IPS-18c (cell line): ENCODE measurements around the gene SHISA2.

ENCODE experiments used
- H3K4me3 ChIP-seq: 2 replicates; pipeline ENCODE4 v1.7.0; 2013; ENCODE audit warnings: low read depth, mild to moderate bottlenecking, low read length, moderate library complexity; ENCODE audit not compliant: insufficient read depth
- H3K9me3 ChIP-seq: one replicate; pipeline ENCODE4 v1.6.1; 2013; ENCODE audit warnings: mild to moderate bottlenecking, low read length, moderate library complexity; ENCODE audit not compliant: control insufficient read depth, insufficient read depth

The SHISA2 gene

DNA sequence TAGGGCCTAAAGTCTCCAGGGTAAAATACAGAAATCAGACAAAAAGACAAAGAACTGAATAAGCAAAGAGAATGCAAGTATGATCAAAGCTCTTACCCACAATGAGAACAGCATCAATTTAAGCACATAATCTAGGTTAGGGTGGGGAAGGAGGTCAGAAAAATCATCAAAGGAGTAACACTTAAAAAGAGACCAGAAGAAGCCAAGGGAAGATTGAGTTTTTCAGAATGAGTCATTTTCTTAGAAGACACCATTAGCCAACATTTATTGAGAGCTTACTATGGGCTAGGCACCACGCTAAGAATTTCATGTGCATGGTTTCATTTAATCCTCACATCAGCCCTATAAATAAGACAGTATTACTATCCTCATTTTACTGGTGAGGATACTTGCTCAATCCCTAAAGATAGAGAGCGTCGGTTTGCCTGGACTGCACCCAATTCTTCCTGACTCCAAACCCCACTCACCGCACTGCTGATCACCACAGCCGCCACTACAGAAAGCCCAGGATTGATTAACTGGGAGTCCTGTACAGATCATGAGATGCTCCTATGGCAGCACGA is 1.7 kb upstream of the SHISA2 start:
- no peaks in the 10 kb centered on the region for H3K9me3 ChIP-seq
- no peak overlapping the region for H3K4me3 ChIP-seq

DNA sequence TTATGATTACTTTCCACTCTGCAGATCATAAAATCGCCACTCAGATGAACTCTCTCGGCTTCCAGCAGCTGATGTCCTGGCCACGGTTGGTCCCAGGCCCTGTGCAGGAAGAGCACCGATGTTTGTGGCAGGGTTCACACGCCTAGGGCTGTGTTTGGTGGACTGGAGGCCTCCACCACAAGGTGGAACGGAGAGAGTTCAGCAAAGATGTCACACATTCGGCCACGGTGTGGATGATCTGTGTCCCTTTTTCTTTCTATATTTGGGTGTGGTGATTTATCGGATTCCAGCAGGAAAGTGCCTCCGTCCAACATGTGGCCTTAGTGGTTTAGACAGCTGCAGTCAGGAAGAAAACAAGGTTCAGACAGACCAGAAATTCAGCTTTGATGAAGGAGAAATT is 521 bp upstream of the SHISA2 start:
- Histone ChIP-seq H3K9me3 (no peaks in the 10 kb centered on the region), H3K4me3 (peak overlapping the region; percentile 11; the same call in 1 of the 2 replicates)

DNA sequence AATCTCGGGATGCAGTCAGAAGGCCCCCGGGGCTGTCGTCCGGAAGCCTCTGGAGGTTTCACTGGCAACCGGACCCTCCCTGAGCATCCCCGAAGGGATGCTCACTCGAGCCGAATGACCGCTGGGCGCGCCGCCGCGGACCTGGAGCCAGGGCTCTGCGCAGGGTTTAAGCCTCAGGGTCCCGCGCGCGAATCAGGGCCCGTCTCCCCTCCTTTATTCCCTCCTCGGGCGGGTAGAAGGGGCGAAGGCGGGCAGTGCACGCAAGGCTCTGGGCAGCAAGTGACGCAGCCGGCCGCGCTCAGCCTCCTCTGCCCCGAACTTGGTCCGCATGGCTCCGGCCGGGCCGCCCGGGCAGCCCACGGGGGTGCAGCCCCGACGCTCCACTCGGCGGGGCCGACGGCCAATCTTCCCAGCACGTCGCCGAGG is 572 bp downstream of the SHISA2 start:
- H3K4me3 ChIP-seq, result peak overlapping the region; percentile 62
- no peaks in the 10 kb centered on the region for H3K9me3 ChIP-seq

DNA sequence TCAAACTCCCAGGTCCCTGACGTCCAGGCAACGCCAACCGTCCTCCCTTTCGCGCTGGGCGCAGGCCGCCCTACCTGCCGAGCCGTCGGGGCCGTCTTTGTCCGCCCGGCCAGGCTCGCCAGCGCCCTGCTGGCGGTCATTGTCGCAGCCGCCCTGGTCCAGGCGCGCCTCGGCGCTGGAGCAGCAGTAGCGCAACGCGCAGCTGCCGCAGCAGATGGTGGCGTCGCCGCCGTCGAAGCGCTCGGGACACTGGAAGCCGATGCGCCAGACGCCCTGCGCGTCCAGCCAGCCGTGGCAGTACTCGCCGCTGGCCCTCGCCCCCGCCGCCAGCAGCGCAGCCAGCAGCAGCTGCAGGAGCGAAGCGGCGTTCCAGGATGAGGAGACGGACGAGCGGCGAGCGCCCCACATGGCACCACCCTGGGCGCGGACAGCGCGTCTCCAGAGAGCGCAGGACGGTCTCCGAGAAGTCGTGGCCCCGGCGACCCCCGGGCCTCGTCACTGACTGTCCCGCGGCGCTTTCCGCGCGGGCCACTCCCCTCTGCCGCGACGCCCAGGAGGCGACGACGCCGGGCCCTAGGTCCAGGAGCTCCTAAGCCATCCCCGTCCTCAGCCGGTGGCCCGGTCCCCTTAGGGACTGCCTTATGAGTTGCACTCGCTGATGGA is 1.1 kb downstream of the SHISA2 start:
- H3K9me3 ChIP-seq, result no peaks in the 10 kb centered on the region
- H3K4me3 ChIP-seq, result peak overlapping the region; percentile 62

DNA sequence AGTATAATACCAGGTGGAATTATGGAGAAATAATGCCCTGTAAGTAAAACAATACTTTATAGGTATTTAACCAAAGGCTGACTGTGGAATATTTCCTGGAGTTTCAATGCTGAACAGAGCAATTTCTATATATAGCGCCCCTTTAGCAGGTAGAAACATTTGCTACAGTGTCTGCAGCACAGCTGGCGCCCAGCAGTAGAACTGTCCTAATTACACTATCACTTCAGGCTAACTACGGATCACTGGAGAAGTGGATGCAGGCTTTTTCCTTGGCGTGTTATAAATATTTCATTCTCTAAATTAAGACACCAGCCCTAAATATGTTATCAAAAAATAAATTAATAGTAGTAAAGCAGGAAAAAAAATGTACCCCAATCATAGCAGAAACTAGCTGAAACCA is 3.1 kb downstream of the SHISA2 start:
- H3K9me3 ChIP-seq, result no peaks in the 10 kb centered on the region
- no peak overlapping the region for H3K4me3 ChIP-seq

DNA sequence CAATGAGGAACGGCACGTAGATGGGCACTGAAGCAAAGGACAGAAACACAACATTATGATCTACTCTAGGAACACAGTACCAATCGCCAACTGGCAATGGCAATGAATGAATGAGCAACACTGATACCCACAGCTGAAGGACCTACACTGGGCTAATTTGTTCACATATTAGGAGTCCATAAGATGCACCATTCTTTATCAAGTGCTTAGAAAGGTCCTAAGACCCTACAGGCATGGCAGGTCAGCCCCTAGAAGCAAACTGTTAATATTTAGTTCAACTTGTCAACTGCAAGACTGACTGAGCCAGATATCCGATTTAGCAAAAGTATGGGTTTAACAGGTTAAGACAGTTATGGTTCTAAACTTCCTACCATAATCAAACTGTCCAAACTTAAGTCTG is 4.8 kb downstream of the SHISA2 start:
- Histone ChIP-seq H3K4me3 (no peak overlapping the region), H3K9me3 (no peaks in the 10 kb centered on the region)

DNA sequence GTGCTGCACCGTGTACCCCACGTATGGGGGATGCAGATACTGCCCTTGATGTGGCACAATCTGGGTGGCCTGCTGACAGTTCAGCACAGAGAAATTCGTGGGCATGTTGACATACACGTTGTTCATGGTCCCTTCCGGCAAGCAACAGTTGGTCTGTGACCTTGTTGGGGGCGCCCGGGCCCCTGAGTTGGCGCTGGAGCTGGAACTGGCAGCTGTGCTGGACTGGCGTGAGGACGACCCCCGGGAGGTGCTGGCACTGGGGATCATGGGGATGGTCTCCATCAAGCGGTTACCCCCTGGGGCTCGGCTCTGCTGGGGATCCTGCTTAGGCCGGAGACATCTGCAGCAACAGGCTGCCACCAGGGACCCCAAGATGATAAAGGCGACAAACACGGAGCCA is 5.2 kb downstream of the SHISA2 start:
- Histone ChIP-seq H3K4me3 (no peak overlapping the region), H3K9me3 (no peaks in the 10 kb centered on the region)

DNA sequence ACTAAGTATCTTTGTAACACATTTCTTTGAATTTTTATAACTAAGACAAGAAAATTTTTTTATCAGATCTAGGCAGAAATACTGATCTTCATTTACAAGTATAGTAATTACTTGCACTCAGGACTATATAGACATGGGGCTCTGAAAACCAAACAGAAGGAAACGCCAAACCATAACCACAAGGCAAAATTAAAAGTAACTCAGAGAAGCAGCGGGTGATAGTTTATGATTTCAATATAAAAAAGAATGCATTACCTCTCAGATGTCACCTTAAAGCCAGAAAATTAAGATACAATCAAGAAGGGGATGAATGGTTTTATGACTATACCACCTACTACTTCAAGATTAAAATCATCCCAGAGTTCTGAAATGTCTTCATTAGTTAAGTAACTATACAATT is 6.7 kb downstream of the SHISA2 start:
- no peak overlapping the region for H3K4me3 ChIP-seq
- no peaks in the 10 kb centered on the region for H3K9me3 ChIP-seq

DNA sequence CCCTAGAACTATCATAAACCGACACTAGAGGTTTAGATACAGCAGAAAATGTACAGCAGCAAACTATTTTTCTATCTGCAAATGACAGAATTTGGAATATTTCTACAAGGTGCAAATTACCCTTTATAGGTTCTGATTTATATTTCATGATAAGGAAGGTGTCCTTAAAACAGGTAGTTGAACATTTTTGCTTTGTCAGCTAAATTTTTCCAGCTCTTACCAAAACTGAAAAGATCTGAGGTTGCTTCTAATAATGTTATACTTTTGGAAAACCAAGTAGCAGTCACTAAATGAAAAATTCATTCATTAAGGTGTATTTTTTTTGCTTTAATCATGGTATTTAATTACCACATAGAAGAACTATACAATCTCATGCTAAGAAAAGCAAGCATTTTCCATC is 9.0 kb downstream of the SHISA2 start:
- Histone ChIP-seq H3K9me3 (no peaks in the 10 kb centered on the region), H3K4me3 (no peak overlapping the region)

DNA sequence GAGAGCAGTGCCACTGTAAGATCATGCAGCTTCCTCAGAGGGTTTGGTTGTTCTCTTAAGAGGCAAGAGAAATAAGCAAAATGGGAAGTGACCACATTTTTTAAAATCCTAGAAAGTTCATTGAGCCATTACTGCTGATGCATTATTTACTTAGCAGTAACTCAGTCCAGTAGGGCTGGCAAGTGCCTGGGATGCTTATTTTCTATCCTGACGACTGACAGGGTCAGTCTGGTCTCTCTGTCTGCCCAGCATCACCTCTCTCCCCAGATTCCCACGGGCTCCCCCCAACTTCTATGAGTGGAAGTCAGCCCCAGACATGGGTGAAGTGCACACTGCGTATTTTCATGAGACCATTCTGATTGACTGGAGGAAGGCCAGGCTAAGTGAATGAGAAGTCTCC is 10.4 kb downstream of the SHISA2 start:
- Histone ChIP-seq H3K4me3 (no peak overlapping the region), H3K9me3 (no peaks in the 10 kb centered on the region)

DNA sequence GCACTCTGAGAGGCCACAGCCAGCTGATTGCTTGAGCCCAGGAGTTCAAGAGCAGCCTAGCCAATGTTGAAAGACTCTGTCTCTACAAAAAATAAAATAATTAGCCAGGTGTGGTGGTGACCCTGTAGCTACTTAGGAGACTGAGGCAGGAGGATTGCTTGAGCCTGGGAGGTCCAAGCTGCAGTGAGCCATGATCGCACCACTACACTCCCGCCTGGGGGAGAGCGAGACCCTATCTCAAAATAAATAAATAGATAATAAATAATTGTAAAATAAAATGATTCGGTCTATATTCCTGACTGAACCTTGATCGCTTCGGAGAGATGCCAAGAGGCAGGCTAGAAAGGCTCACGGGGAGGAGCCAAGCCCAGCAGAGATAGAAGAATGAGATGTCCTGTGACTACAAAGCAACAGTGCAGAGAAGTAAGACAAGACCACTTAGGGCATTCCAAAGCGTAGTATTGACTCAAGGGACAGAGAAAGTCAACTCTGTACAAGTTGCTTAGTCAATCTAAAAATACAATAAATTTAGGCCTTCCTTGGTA is 12.8 kb downstream of the SHISA2 start:
- Histone ChIP-seq H3K4me3 (no peak overlapping the region), H3K9me3 (no peaks in the 10 kb centered on the region)

DNA sequence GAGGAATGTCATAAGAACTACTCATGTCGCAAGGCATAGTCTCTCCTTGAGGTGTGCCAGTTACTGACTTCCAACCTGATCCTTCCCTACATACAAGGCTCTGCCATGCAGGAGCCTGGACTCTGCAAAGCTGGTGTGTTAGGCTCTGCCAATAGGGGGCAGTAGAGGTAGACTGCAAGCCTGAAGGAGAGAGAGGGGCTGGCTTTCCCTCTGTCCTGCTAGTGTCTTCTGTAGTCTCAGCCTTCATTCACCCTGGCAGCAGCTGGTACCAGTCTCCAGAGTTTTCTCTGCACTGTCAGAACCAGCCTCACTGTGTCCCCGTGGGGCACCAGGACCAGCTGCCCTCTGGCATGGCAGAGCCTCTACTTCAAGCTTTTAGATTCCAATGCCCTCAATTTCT is 14.5 kb downstream of the SHISA2 start:
- Histone ChIP-seq H3K9me3 (no peaks in the 10 kb centered on the region), H3K4me3 (no peak overlapping the region)

DNA sequence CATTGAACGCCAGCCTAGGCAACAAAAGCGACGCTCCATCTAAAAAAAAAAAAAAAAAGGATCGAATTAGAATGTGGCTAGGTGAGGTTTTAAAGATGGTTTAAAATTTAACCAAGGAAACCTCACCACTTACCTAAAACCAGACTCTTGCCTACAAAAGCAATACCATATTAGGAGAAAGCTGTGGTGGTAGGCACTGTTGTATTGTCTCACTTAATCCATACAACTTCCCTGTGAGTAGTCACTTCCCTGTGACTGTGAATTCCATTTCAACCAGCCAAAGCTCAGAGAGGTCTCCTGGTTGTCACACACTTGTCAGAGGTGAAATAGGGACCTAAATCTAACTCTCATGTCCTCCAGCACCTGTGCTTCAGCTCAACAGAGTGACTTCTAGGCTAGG is 15.4 kb downstream of the SHISA2 start:
- Histone ChIP-seq H3K4me3 (no peak overlapping the region), H3K9me3 (no peaks in the 10 kb centered on the region)

DNA sequence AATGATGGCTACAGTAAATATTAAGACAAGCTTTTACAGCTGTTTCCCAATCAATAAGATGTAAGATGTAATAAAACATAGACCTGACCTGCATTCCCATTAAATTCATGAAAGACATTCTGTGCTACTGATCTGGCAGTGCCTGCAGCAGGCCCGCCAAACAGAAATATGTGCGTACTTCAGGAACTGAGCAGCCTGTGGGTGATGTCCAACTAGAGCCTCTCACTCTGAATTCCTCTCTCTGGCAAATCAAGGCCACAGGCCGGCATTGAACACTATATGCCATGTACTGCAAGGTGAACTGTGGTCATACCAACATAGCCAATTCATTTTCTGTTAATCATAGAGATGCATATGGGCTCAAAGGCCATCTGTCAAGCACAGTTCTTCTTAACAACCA is 17.8 kb downstream of the SHISA2 start:
- Histone ChIP-seq H3K4me3 (no peak overlapping the region), H3K9me3 (no peaks in the 10 kb centered on the region)

DNA sequence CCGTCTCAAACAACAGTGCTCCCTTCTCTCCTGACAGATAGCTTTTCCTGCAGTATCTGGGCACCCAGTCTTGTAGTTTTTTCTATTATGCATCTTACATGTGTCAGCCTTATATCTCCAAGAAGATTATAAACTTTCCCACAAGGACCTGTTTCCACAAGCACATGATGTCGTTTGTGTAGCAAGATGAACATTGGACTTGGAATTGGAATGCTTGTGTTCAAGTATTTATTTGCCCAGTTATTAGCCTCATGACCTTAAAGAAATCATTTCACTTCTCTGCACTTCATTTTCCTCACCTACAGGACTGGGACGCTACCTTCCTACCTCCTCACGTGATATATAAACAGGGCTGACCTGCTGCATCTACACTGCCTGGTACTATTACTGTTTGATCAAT is 21.5 kb downstream of the SHISA2 start:
- Histone ChIP-seq H3K4me3 (no peak overlapping the region), H3K9me3 (no peaks in the 10 kb centered on the region)

DNA sequence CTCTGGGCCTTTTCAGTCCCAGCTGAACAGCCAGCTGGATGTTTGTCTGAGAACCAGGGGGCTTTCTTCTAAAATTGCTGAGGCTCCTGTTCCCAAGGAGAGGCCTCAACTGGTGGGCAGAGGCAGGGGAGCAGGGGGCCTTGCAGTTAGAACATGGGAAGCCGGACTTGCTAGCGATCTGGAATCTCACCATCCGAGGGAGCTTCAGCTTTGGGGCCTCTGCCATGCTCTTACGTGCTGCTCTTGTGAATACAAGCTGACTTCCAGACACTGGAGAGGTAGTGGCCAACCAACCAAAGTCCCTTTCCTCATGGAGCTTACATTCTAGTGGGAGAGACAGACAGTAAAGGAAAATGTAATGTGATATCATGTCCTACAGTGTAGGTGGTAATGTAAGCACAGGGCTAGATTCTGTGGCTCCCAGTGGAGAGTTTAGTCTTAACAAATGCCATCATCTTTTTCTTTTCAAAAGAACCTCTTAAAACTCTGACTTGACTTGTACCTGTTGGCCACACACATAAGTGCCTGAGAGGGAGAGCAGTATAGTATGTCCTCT is 22.2 kb downstream of the SHISA2 start:
- Histone ChIP-seq H3K9me3 (no peaks in the 10 kb centered on the region), H3K4me3 (no peak overlapping the region)

DNA sequence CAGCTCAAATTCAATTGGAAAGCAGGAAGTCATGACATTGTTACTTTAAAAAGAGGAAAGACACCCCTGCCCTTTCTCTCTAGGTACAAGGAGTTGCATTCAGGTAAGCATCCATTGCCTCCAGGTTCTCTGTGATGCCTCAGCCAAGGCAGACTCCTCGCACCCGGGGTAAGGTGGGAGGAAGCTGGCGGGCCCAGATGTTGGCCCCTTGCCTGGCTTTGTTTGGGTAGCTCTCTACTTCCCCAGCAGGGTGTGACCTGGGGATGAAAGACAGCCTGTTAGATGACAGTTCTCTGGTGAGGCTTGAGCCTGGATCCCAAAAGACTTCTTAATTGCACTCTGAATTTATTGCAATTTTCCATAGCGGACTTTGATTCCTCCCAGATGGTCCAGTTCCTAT is 25.6 kb downstream of the SHISA2 start:
- Histone ChIP-seq H3K4me3 (no peak overlapping the region), H3K9me3 (no peaks in the 10 kb centered on the region)

DNA sequence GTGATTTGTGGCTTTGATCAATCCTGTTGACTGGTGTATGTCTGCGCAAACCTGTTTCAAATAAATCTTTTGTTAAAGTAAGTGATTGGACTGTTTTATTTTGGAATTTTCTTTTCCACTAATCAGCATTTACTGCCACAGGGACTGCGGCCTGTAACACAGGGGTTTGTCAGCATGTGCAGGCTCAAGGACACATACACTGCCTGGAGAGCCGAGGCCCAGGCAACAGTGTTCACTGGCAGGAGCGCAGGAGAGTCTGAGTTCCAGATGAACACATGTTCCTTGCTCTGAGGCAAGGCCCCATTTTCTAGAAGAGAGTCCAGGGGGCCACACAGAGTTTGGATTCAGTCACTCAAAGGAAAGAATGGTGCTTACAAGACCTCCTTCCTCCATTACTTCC is 26.0 kb downstream of the SHISA2 start:
- H3K4me3 ChIP-seq, result no peak overlapping the region
- H3K9me3 ChIP-seq, result no peaks in the 10 kb centered on the region
